NCI-H82 (cell line): ENCODE measurements around the gene JMJD4.
"Not testable (repeated sequence)": the region's sequence is repeated elsewhere in the genome, so short reads cannot be mapped to it uniquely, and the experiment has no call there.

Experiments used
- DNase-seq: peaks from one replicate; lab custom pipeline; 2025; lab: John Stamatoyannopoulos, UW

Gene JMJD4

GRCh38 chr1:227731696-227732585, 3.2 kb downstream of the JMJD4 start:
- peak; percentile 31 for DNase-seq

- DNase-seq = no peak
These were observed 3.8 kb downstream of the JMJD4 start for GRCh38 chr1:227731241-227731677.

- DNase-seq = peak; percentile 37
These were observed 4.4 kb downstream of the JMJD4 start for GRCh38 chr1:227730630-227731151.

- DNase-seq = peak; percentile 76
These were observed 5.0 kb downstream of the JMJD4 start for GRCh38 chr1:227729881-227730629.

- DNase-seq = peak; percentile 51
These were observed 5.8 kb downstream of the JMJD4 start for GRCh38 chr1:227729144-227729880.

GRCh38 chr1:227728892-227729143, 6.3 kb downstream of the JMJD4 start:
- DNase-seq = no peak

- peak; percentile 90 for DNase-seq
These were observed 6.8 kb downstream of the JMJD4 start for GRCh38 chr1:227728059-227728891.

- DNase-seq = no peak
These were observed 8.0 kb downstream of the JMJD4 start for GRCh38 chr1:227726924-227727599.

- DNase-seq = no peak
These were observed 8.8 kb downstream of the JMJD4 start for GRCh38 chr1:227726318-227726717.

GRCh38 chr1:227725046-227725445, 10.1 kb downstream of the JMJD4 start:
- peak; percentile 46 for DNase-seq

- no peak for DNase-seq
These were observed 11.6 kb downstream of the JMJD4 start for GRCh38 chr1:227723474-227723873.

- DNase-seq = no peak
These were observed 16.2 kb downstream of the JMJD4 start for GRCh38 chr1:227718932-227719331.

- DNase-seq = no peak
These were observed 22.5 kb downstream of the JMJD4 start for GRCh38 chr1:227712648-227713047.

GRCh38 chr1:227710474-227710873, 24.6 kb downstream of the JMJD4 start:
- not testable (repeated sequence) for DNase-seq

GRCh38 chr1:227709451-227709850, 25.7 kb downstream of the JMJD4 start:
- no peak for DNase-seq

GRCh38 chr1:227707846-227708245, 27.3 kb downstream of the JMJD4 start:
- DNase-seq = no peak

- not testable (repeated sequence) for DNase-seq
These were observed 33.5 kb downstream of the JMJD4 start for GRCh38 chr1:227701631-227702030.

GRCh38 chr1:227697321-227697864, 37.7 kb downstream of the JMJD4 start:
- no peak for DNase-seq

GRCh38 chr1:227685807-227686206, 49.3 kb downstream of the JMJD4 start:
- no peak for DNase-seq
